Measurements from ENCODE around the gene POLRMT. TPM values are rescaled to one million over a fixed set of nuclear protein-coding genes. Genes with fewer than 3 reads are reported as not detected.

Gene POLRMT
- total RNA-seq, 1 experiment from 2014 or later: 104 TPM

DNA sequence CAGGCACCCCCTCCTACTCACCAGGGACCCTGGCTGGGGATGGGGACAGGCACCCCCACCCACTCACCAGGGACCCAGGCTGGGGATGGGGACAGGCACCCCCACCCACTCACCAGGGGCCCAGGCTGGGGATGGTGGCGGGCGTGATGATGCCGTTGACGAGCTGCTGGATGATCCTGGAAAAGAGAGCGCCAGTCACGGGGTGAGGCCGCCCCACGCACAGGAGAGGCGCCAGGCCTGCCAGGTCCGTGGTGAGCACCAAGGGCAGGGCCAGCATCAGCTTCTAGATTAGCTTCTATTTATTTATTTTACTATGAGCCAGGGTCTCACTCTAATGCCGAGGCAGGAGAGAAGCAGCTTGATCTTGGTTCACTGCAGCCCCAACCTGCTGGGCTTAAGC is 16.8 kb upstream of the POLRMT start:
- H2BK5ac ChIP-seq (ENCODE audit: insufficient read length, low read length): no peak overlapping the region
- peaks cover 15% of the 10 kb centered on the region for H3K79me2 ChIP-seq (ENCODE audit: insufficient read depth, low read length)
- no peak for TF ChIP-seq CTCF (conservative IDR thresholded peaks at IDR 0.05)
- H3K4me1 ChIP-seq (ENCODE audit: insufficient read depth, low read length): no peaks in the 10 kb centered on the region
- no peak overlapping the region for H2BK20ac ChIP-seq (ENCODE audit: low read depth, low read length, poor library complexity, severe bottlenecking)
- H3T11ph ChIP-seq (ENCODE audit: low read length): no peak overlapping the region
- Mint-ChIP-seq H3K27me3 (ENCODE audit: low read depth) (no peaks in the 10 kb centered on the region), H3K27ac (no peak overlapping the region), H3K4me1 (no peaks in the 10 kb centered on the region), H3K9me3 (no peaks in the 10 kb centered on the region; a peak in 1 of 5 replicates), H3K36me3 (ENCODE audit: insufficient read depth in 1 of 3, low read depth in 3 of 3) (peaks cover 10 to 36% (median 28%) of the 10 kb centered on the region in 3 experiments; a peak in 6 of 7 replicates), H3K4me3 (no peak overlapping the region)
- no peak overlapping the region for H3K18ac ChIP-seq (ENCODE audit: insufficient read length, low read depth, low read length)
- no peak overlapping the region for H3K9ac ChIP-seq (ENCODE audit: extremely low read depth, insufficient read length, low read length)
- no peak overlapping the region for H3K27ac ChIP-seq (ENCODE audit: insufficient read length, low read depth, low read length)
- H3K14ac ChIP-seq (ENCODE audit: insufficient read depth, low read length): no peak overlapping the region
- H3K23me2 ChIP-seq (ENCODE audit: insufficient read length, low read depth, low read length, poor library complexity, severe bottlenecking): no peaks in the 10 kb centered on the region
- no peak overlapping the region for H3K4ac ChIP-seq (ENCODE audit: low read depth, low read length)
- no peak for DNase-seq
- H2BK120ac ChIP-seq (ENCODE audit: low read depth, low read length, poor library complexity, severe bottlenecking): no peak overlapping the region
- no peaks in the 10 kb centered on the region for H3K27me3 ChIP-seq (ENCODE audit: insufficient read depth, low read length)
- no peak overlapping the region for H4K91ac ChIP-seq (ENCODE audit: insufficient read length, low read depth, low read length)
- no peak overlapping the region for H2AK5ac ChIP-seq (ENCODE audit: insufficient read length, low read length)
- WGBS (ENCODE audit: extremely low coverage, insufficient read length, low lambda C conversion rate): no CpG with 5 or more reads among the region's 11 CpGs
- no peaks in the 10 kb centered on the region for H4K20me1 ChIP-seq (ENCODE audit: control insufficient read depth, insufficient read depth, insufficient read length)
- no peak overlapping the region for H2BK15ac ChIP-seq (ENCODE audit: low read depth, low read length)
- no peak overlapping the region for H3K56ac ChIP-seq (ENCODE audit: insufficient read length, low read depth, low read length)
- H2AFZ ChIP-seq (ENCODE audit: low read length): no peak overlapping the region
- peaks cover 10% of the 10 kb centered on the region for H3K79me1 ChIP-seq (ENCODE audit: insufficient read depth, low read depth, low read length, poor library complexity, severe bottlenecking)
- H4K8ac ChIP-seq (replicated peaks; ENCODE audit: insufficient read length, low read depth, low read length): no peak overlapping the region
- H3K23ac ChIP-seq (ENCODE audit: insufficient read length, low read depth, low read length): no peak overlapping the region
- no peaks in the 10 kb centered on the region for H3K9me3 ChIP-seq (ENCODE audit: control insufficient read depth, low read depth, low read length)
- no peak overlapping the region for H4K5ac ChIP-seq (ENCODE audit: insufficient read length, low read depth, low read length)
- H2BK12ac ChIP-seq (ENCODE audit: insufficient read length, low read depth, low read length): no peak overlapping the region
- no peak overlapping the region for H3K4me2 ChIP-seq (ENCODE audit: insufficient read depth, insufficient read length, low read length)
